Dendritic cell treated with granulocyte-macrophage colony-stimulating factor and Interleukin-4, amounts not matched to agents 40 ng/mL and 50 ng/mL, for 4 days (primary cell): Measurements from ENCODE around the gene VPS26B.
"Not testable (repeated sequence)": the region's sequence is repeated elsewhere in the genome, so short reads cannot be mapped to it uniquely, and the experiment has no call there.

Source experiments
- H3K27ac Mint-ChIP-seq: one replicate; pipeline ENCODE4 v1.8.0; 2022; ENCODE audit warnings: mild to moderate bottlenecking, mixed read lengths
- H3K27me3 Mint-ChIP-seq: one replicate; pipeline ENCODE4 v1.8.0; 2022; ENCODE audit warnings: mild to moderate bottlenecking, mixed read lengths
- H3K36me3 Mint-ChIP-seq: one replicate; pipeline ENCODE4 v1.8.0; 2022; ENCODE audit warnings: low read depth, mixed read lengths
- H3K4me1 Mint-ChIP-seq: one replicate; pipeline ENCODE4 v1.8.0; 2022; ENCODE audit warnings: low read depth, mixed read lengths
- H3K4me3 Mint-ChIP-seq: one replicate; pipeline ENCODE4 v1.8.0; 2022; ENCODE audit warnings: mild to moderate bottlenecking, moderate library complexity, mixed read lengths
- H3K9me3 Mint-ChIP-seq: one replicate; pipeline ENCODE4 v1.8.0; 2022; ENCODE audit warnings: mixed read lengths
- intact Hi-C: fragments of 100-400 bp; cut with micrococcal nuclease; formaldehyde crosslinking; loops from one replicate; pipeline ENCODE4 v1.15.0; 2022

VPS26B gene

GRCh38 chr11:134255184-134255561 lies 30.7 kb downstream of the VPS26B start:
- not testable (repeated sequence) for H3K9me3 Mint-ChIP-seq, H3K4me3 Mint-ChIP-seq, H3K27ac Mint-ChIP-seq, H3K27me3 Mint-ChIP-seq
- H3K36me3 Mint-ChIP-seq: peaks cover 37% of the 10 kb centered on the region
- H3K4me1 Mint-ChIP-seq: peaks cover 34% of the 10 kb centered on the region
- intact Hi-C loops: loop anchor here (10.0 kb wide), 1 partner anchor 50 kb away; no protein-coding TSS in a partner anchor

GRCh38 chr11:134257101-134257500 lies 32.6 kb downstream of the VPS26B start:
- H3K27me3 Mint-ChIP-seq: peaks cover 7% of the 10 kb centered on the region
- peaks cover 41% of the 10 kb centered on the region for H3K4me1 Mint-ChIP-seq
- H3K36me3 Mint-ChIP-seq: peaks cover 56% of the 10 kb centered on the region
- H3K4me3 Mint-ChIP-seq: no peak overlapping the region
- intact Hi-C loops: loop anchor here (10.0 kb wide), 1 partner anchor 52 kb away; no protein-coding TSS in a partner anchor
- no peak overlapping the region for H3K27ac Mint-ChIP-seq
- no peaks in the 10 kb centered on the region for H3K9me3 Mint-ChIP-seq

GRCh38 chr11:134258577-134258976 lies 34.1 kb downstream of the VPS26B start:
- intact Hi-C loops: loop anchor here (10.0 kb wide), 1 partner anchor 54 kb away; no protein-coding TSS in a partner anchor
- H3K4me3 Mint-ChIP-seq: no peak overlapping the region
- no peak overlapping the region for H3K27ac Mint-ChIP-seq
- H3K36me3 Mint-ChIP-seq: peaks cover 63% of the 10 kb centered on the region
- H3K9me3 Mint-ChIP-seq: no peaks in the 10 kb centered on the region
- peaks cover 35% of the 10 kb centered on the region for H3K4me1 Mint-ChIP-seq
- H3K27me3 Mint-ChIP-seq: peaks cover 11% of the 10 kb centered on the region

GRCh38 chr11:134260503-134260902 lies 36.0 kb downstream of the VPS26B start:
- peaks cover 15% of the 10 kb centered on the region for H3K27me3 Mint-ChIP-seq
- peaks cover 76% of the 10 kb centered on the region for H3K36me3 Mint-ChIP-seq
- H3K4me3 Mint-ChIP-seq: no peak overlapping the region
- H3K27ac Mint-ChIP-seq: no peak overlapping the region
- H3K4me1 Mint-ChIP-seq: peaks cover 21% of the 10 kb centered on the region
- intact Hi-C loops: no loop called here
- H3K9me3 Mint-ChIP-seq: no peaks in the 10 kb centered on the region

GRCh38 chr11:134260983-134261382 lies 36.5 kb downstream of the VPS26B start:
- Mint-ChIP-seq H3K4me3 (no peak overlapping the region), H3K27ac (no peak overlapping the region), H3K27me3 (peaks cover 16% of the 10 kb centered on the region), H3K4me1 (peaks cover 22% of the 10 kb centered on the region), H3K9me3 (no peaks in the 10 kb centered on the region), H3K36me3 (peaks cover 76% of the 10 kb centered on the region)
- intact Hi-C loops: no loop called here

GRCh38 chr11:134261626-134262488 lies 37.4 kb downstream of the VPS26B start:
- Mint-ChIP-seq H3K27me3 (peaks cover 17% of the 10 kb centered on the region), H3K4me1 (peaks cover 31% of the 10 kb centered on the region), H3K27ac (no peak overlapping the region), H3K9me3 (no peaks in the 10 kb centered on the region), H3K4me3 (no peak overlapping the region), H3K36me3 (peaks cover 75% of the 10 kb centered on the region)
- intact Hi-C loops: no loop called here

GRCh38 chr11:134264966-134265764 lies 40.7 kb downstream of the VPS26B start:
- Mint-ChIP-seq H3K36me3 (peaks cover 47% of the 10 kb centered on the region), H3K4me3 (no peak overlapping the region), H3K4me1 (peaks cover 34% of the 10 kb centered on the region), H3K9me3 (no peaks in the 10 kb centered on the region), H3K27me3 (peaks cover 31% of the 10 kb centered on the region), H3K27ac (no peak overlapping the region)
- intact Hi-C loops: no loop called here

GRCh38 chr11:134266440-134266839 lies 42.0 kb downstream of the VPS26B start:
- H3K9me3 Mint-ChIP-seq: no peaks in the 10 kb centered on the region
- peaks cover 44% of the 10 kb centered on the region for H3K27me3 Mint-ChIP-seq
- H3K36me3 Mint-ChIP-seq: peaks cover 34% of the 10 kb centered on the region
- H3K4me1 Mint-ChIP-seq: peaks cover 26% of the 10 kb centered on the region
- no peak overlapping the region for H3K27ac Mint-ChIP-seq
- no peak overlapping the region for H3K4me3 Mint-ChIP-seq
- intact Hi-C loops: no loop called here

GRCh38 chr11:134266841-134267251 lies 42.4 kb downstream of the VPS26B start:
- Mint-ChIP-seq H3K27ac (no peak overlapping the region), H3K4me3 (no peak overlapping the region), H3K4me1 (peaks cover 26% of the 10 kb centered on the region), H3K9me3 (no peaks in the 10 kb centered on the region), H3K36me3 (peaks cover 30% of the 10 kb centered on the region), H3K27me3 (peaks cover 48% of the 10 kb centered on the region)
- intact Hi-C loops: no loop called here

- Mint-ChIP-seq H3K36me3 (peaks cover 24% of the 10 kb centered on the region), H3K27ac (no peak overlapping the region), H3K4me3 (no peak overlapping the region), H3K9me3 (no peaks in the 10 kb centered on the region), H3K27me3 (peaks cover 50% of the 10 kb centered on the region), H3K4me1 (peaks cover 26% of the 10 kb centered on the region)
- intact Hi-C loops: no loop called here
These were observed 43.0 kb downstream of the VPS26B start for GRCh38 chr11:134267461-134267860.

GRCh38 chr11:134267966-134268365 lies 43.5 kb downstream of the VPS26B start:
- Mint-ChIP-seq H3K27me3 (peaks cover 52% of the 10 kb centered on the region), H3K36me3 (peaks cover 19% of the 10 kb centered on the region), H3K27ac (no peak overlapping the region), H3K4me3 (no peak overlapping the region), H3K4me1 (peaks cover 26% of the 10 kb centered on the region), H3K9me3 (no peaks in the 10 kb centered on the region)
- intact Hi-C loops: no loop called here

- Mint-ChIP-seq H3K36me3 (no peaks in the 10 kb centered on the region), H3K4me3 (no peak overlapping the region), H3K27me3 (peaks cover 68% of the 10 kb centered on the region), H3K9me3 (no peaks in the 10 kb centered on the region), H3K4me1 (peaks cover 26% of the 10 kb centered on the region), H3K27ac (no peak overlapping the region)
- intact Hi-C loops: no loop called here
These were observed 45.8 kb downstream of the VPS26B start for GRCh38 chr11:134270250-134270714.

- H3K27ac Mint-ChIP-seq: no peak overlapping the region
- H3K27me3 Mint-ChIP-seq: peaks cover 79% of the 10 kb centered on the region
- intact Hi-C loops: no loop called here
These were observed 47.5 kb downstream of the VPS26B start for GRCh38 chr11:134271978-134272377.

More at GRCh38 chr11:134271978-134272377, 47.5 kb downstream of the VPS26B start:
- no peaks in the 10 kb centered on the region for H3K9me3 Mint-ChIP-seq
- peaks cover 22% of the 10 kb centered on the region for H3K4me1 Mint-ChIP-seq
- no peak overlapping the region for H3K4me3 Mint-ChIP-seq
- H3K36me3 Mint-ChIP-seq: no peaks in the 10 kb centered on the region
